ENCODE results near the gene MRPL37. TPM values are rescaled to one million over a fixed set of nuclear protein-coding genes. Genes with fewer than 3 reads are reported as not detected.

MRPL37 gene
- total RNA-seq, 1 experiment from 2014 or later = 180 TPM

GRCh38 chr1:54188291-54188690 is 11.7 kb upstream of the MRPL37 start:
- Histone ChIP-seq H3K27ac (no peak overlapping the region), H3K4me2 (no peak overlapping the region), H3K9me3 (ENCODE audit: insufficient read depth, low read depth) (no peaks in the 10 kb centered on the region), H3K36me3 (ENCODE audit: low read depth) (no peaks in the 10 kb centered on the region), H3K4me3 (no peak overlapping the region), H4K20me1 (ENCODE audit: insufficient read depth) (no peaks in the 10 kb centered on the region), H3F3A (ENCODE audit: insufficient read depth, low read depth) (no peaks in the 10 kb centered on the region), H3K27me3 (ENCODE audit: insufficient read depth, low read depth) (no peaks in the 10 kb centered on the region), H3K9me2 (ENCODE audit: insufficient read depth) (no peaks in the 10 kb centered on the region), H3K79me2 (ENCODE audit: low read depth) (no peaks in the 10 kb centered on the region), H2AFZ (no peak overlapping the region), H3K4me1 (replicated peaks; ENCODE audit: insufficient read depth) (no peaks in the 10 kb centered on the region)
- ChIA-PET CTCF (no interaction called here), POLR2A (ENCODE audit: unreplicated experiment) (interaction anchor here (0.7 kb wide), 1 partner anchor 12 kb away, joined by 5 read pairs; the partner anchor contains the start of gene MRPL37)
- no peak for DNase-seq
- no TSS peak for BruUV-seq (replicated peaks)
- intact Hi-C loops (cut with micrococcal nuclease; ENCODE audit: unreplicated experiment) = no loop called here
- TF ChIP-seq EZH2 (IDR thresholded peaks at IDR 0.05; ENCODE audit: low read depth) (no peak), CTCF (conservative IDR thresholded peaks at IDR 0.05) (no peak)

- Histone ChIP-seq H3K27me3 (ENCODE audit: insufficient read depth, low read depth) (no peaks in the 10 kb centered on the region), H4K20me1 (ENCODE audit: insufficient read depth) (no peaks in the 10 kb centered on the region), H2AFZ (no peak overlapping the region), H3K79me2 (ENCODE audit: low read depth) (no peaks in the 10 kb centered on the region), H3K36me3 (ENCODE audit: low read depth) (no peaks in the 10 kb centered on the region), H3F3A (ENCODE audit: insufficient read depth, low read depth) (no peaks in the 10 kb centered on the region), H3K9me2 (ENCODE audit: insufficient read depth) (no peaks in the 10 kb centered on the region), H3K4me2 (no peak overlapping the region), H3K4me1 (replicated peaks; ENCODE audit: insufficient read depth) (no peaks in the 10 kb centered on the region), H3K9me3 (ENCODE audit: insufficient read depth, low read depth) (no peaks in the 10 kb centered on the region), H3K4me3 (no peak overlapping the region), H3K27ac (no peak overlapping the region)
- CTCF ChIA-PET = no interaction called here
- intact Hi-C loops (cut with micrococcal nuclease; ENCODE audit: unreplicated experiment) = no loop called here
- POLR2A ChIA-PET (ENCODE audit: unreplicated experiment) = no interaction called here
- DNase-seq = no peak
- no TSS peak for BruUV-seq (replicated peaks)
- no peak for TF ChIP-seq EZH2 (IDR thresholded peaks at IDR 0.05; ENCODE audit: low read depth)
- TF ChIP-seq CTCF (conservative IDR thresholded peaks at IDR 0.05) = no peak
Measured at GRCh38 chr1:54190526-54190925, 9.4 kb upstream of the MRPL37 start.

GRCh38 chr1:54191525-54191924 is 8.4 kb upstream of the MRPL37 start:
- ChIA-PET POLR2A (ENCODE audit: unreplicated experiment) (no interaction called here), CTCF (no interaction called here)

More at GRCh38 chr1:54191525-54191924, 8.4 kb upstream of the MRPL37 start:
- H3K4me2 ChIP-seq = no peak overlapping the region
- TF ChIP-seq EZH2 (IDR thresholded peaks at IDR 0.05; ENCODE audit: low read depth) (no peak), CTCF (conservative IDR thresholded peaks at IDR 0.05) (no peak)
- no peaks in the 10 kb centered on the region for H3F3A ChIP-seq (ENCODE audit: insufficient read depth, low read depth)
- H3K27me3 ChIP-seq (ENCODE audit: insufficient read depth, low read depth) = no peaks in the 10 kb centered on the region
- H3K9me3 ChIP-seq (ENCODE audit: insufficient read depth, low read depth) = no peaks in the 10 kb centered on the region
- BruUV-seq (replicated peaks) = no TSS peak
- intact Hi-C loops (cut with micrococcal nuclease; ENCODE audit: unreplicated experiment) = no loop called here
- no peak overlapping the region for H3K4me3 ChIP-seq
- no peak overlapping the region for H3K27ac ChIP-seq
- H3K4me1 ChIP-seq (replicated peaks; ENCODE audit: insufficient read depth) = no peaks in the 10 kb centered on the region
- H2AFZ ChIP-seq = no peak overlapping the region
- no peaks in the 10 kb centered on the region for H3K36me3 ChIP-seq (ENCODE audit: low read depth)
- H3K9me2 ChIP-seq (ENCODE audit: insufficient read depth) = no peaks in the 10 kb centered on the region
- no peak for DNase-seq
- H4K20me1 ChIP-seq (ENCODE audit: insufficient read depth) = no peaks in the 10 kb centered on the region
- H3K79me2 ChIP-seq (ENCODE audit: low read depth) = no peaks in the 10 kb centered on the region
